Fibroblast of villous mesenchyme (primary cell): ENCODE data around the gene SPATA13. TPM values are rescaled to one million over a fixed set of nuclear protein-coding genes. Genes with fewer than 3 reads are reported as not detected.
"Not testable (repeated sequence)": the region's sequence is repeated elsewhere in the genome, so short reads cannot be mapped to it uniquely, and the experiment has no call there.

ENCODE experiments used
- DNase-seq: peaks from one replicate; pipeline ENCODE4 v3.0.0-alpha.2; 2010; ENCODE audit warnings: low read depth
- H3K4me3 ChIP-seq: 2 replicates; pipeline ENCODE4 v1.5.1; 2011; ENCODE audit warnings: low read depth, mild to moderate bottlenecking, low read length
- CTCF ChIP-seq: IDR thresholded peaks from 2 replicates; pipeline ENCODE4 v1.5.1; 2012; ENCODE audit warnings: low read depth, mild to moderate bottlenecking, low read length; ENCODE audit not compliant: insufficient read depth
- total RNA-seq: library from RNA; depleted of rRNA; stranded (reverse); fragments of >200 nt; gene quantifications from 2 replicates; pipeline ENCODE4 v1.2.3, GENCODE V29; 2012

Gene SPATA13
- 17.7 and 19.9 TPM in 2 replicates for total RNA-seq

GRCh38 chr13:24160458-24161009 is at the start of gene SPATA13:
SPATA13 (plus strand) TSS chr13:24160720; CDS start chr13:24222930, 62,210 bp downstream.
- DNase-seq: peak; percentile 90
- peak within 1 kb of the TSS; percentile 83 for H3K4me3 ChIP-seq
- no peak for TF ChIP-seq CTCF

- peak; percentile 17 for DNase-seq
- no peak for TF ChIP-seq CTCF
- H3K4me3 ChIP-seq: no peak overlapping the region
Measured at GRCh38 chr13:24112791-24113190, 47.7 kb upstream of the SPATA13 start.

- no peak for TF ChIP-seq CTCF
- no peak for DNase-seq
- no peak overlapping the region for H3K4me3 ChIP-seq
Measured at GRCh38 chr13:24115671-24116070, 44.8 kb upstream of the SPATA13 start.

- TF ChIP-seq CTCF: no peak
- no peak overlapping the region for H3K4me3 ChIP-seq
- no peak for DNase-seq
Measured at GRCh38 chr13:24116131-24116530, 44.4 kb upstream of the SPATA13 start.

- H3K4me3 ChIP-seq: no peak overlapping the region
- TF ChIP-seq CTCF: no peak
- DNase-seq: no peak
Measured at GRCh38 chr13:24118576-24118975, 41.9 kb upstream of the SPATA13 start.

- no peak for TF ChIP-seq CTCF
- peak; percentile 84 for DNase-seq
Measured at GRCh38 chr13:24119626-24120508, 40.7 kb upstream of the SPATA13 start.

GRCh38 chr13:24122045-24122444 is 38.5 kb upstream of the SPATA13 start:
- DNase-seq, H3K4me3 ChIP-seq: not testable (repeated sequence)

More at GRCh38 chr13:24119626-24120508, 40.7 kb upstream of the SPATA13 start:
- H3K4me3 ChIP-seq: no peak overlapping the region
